Ovary (tissue), 9 donors: Measurements from ENCODE around the gene CCDC178. TPM values are rescaled to one million over a fixed set of nuclear protein-coding genes. Genes with fewer than 3 reads are reported as not detected.

ENCODE experiments used
- DNase-seq, 5 donors: peaks; one replicate each; pipeline ENCODE4 v3.0.0-alpha.2; 2019 to 2020
- H3K27ac ChIP-seq, 2 donors: fragments of 200-600 bp; one replicate each; pipeline versions ENCODE4 v1.5.1 to v1.8.0; 2019 to 2022
- H3K27me3 ChIP-seq: fragments of 200-600 bp; one replicate; pipeline ENCODE4 v1.8.0; 2022
- H3K36me3 ChIP-seq: fragments of 200-600 bp; sonication (generic); one replicate; pipeline ENCODE4 v1.5.1; 2019
- H3K4me1 ChIP-seq: one replicate; pipeline ENCODE4 v1.8.1; 2013; ENCODE audit warnings: mild to moderate bottlenecking, moderate library complexity; ENCODE audit not compliant: insufficient read depth
- H3K4me3 ChIP-seq: fragments of 200-600 bp; sonication (generic); one replicate; pipeline ENCODE4 v1.5.1; 2017
- H3K9me3 ChIP-seq, 2 donors: fragments of 200-600 bp in 1 of 2; sonication (generic) in 1 of 2; one replicate each; pipeline versions ENCODE4 v1.5.1 to v1.8.1; 2013 to 2019; ENCODE audit warnings: mild to moderate bottlenecking in 1 of 2, moderate library complexity in 1 of 2
- CTCF ChIP-seq, 3 donors: fragments of 450-650 bp in 2 of 3; fragments of 200-600 bp in 1 of 3; IDR thresholded peaks; one replicate each; pipeline versions ENCODE4 v1.5.1 to v1.8.0; 2016 to 2022; ENCODE audit warnings: antibody characterized with exemption in 3 of 3, mild to moderate bottlenecking in 1 of 3
- EP300 ChIP-seq: sonication (generic); formaldehyde crosslinking; IDR thresholded peaks from one replicate; pipeline ENCODE4 v1.6.1; 2017; ENCODE audit warnings: antibody characterized with exemption
- POLR2A ChIP-seq: fragments of 450-650 bp; IDR thresholded peaks from one replicate; pipeline ENCODE4 v1.6.1; 2017; ENCODE audit warnings: antibody characterized with exemption, mild to moderate bottlenecking, moderate library complexity
- WGBS, 3 donors: extraction: QIAGEN DNeasy Blood & Tissue Kit in 1 of 3; methylation state at CpG; one replicate each; pipeline versions ENCODE4 v1.1.5 to v1.1.7; 2013 to 2017; 5-methylcytosine and 5-hydroxymethylcytosine counted together
- intact Hi-C, 4 donors: fragments of 100-400 bp; cut with DNase I; formaldehyde crosslinking; loops; one replicate each; pipeline versions ENCODE4 v1.11.0 to v1.15.1; 2022 to 2023
- polyA plus RNA-seq, 2 donors: library from polyadenylated mRNA; stranded (reverse); fragments of 200-250 nt in 1 of 2; fragments of 350-450 nt in 1 of 2; fragmentation: Illumina TruSeq in 1 of 2; extraction: RNeasy Lipid Tissue Mini Kit (QIAGEN cat#74804) in 1 of 2; gene quantifications; one replicate each; pipeline ENCODE4 v1.2.3, GENCODE V29; 2013 to 2014
- total RNA-seq, 7 donors: library from RNA; depleted of rRNA in 2 of 7; stranded (reverse); fragments of >200 nt in 2 of 7; fragmentation: NEBNext Ultra II Directional in 3 of 7; extraction: Animal tissue kit (Norgen Biotek cat#: 25700) in 3 of 7; gene quantifications; one replicate each; pipeline versions ENCODE4 v1.1.0 to v1.2.4, GENCODE V29; 2016 to 2023
- donor health status: DM: no; HTN: no; CAD: no; lungs with moderate emphysema.
- donor health status: DM: no; HTN: no; CAD: no.
- donor health status: Bipolar disorder and iron deficiency.
- donor health status: DM: yes; HTN: yes; CAD: no.
- donor health status: DM: no; HTN: no; CAD: no.
- donor health status: DM: yes; HTN: yes; CAD: no.

The CCDC178 gene
- total and polyA plus RNA-seq, 9 donors: 2.4 to 11.8 (median 5.1) TPM

DNA sequence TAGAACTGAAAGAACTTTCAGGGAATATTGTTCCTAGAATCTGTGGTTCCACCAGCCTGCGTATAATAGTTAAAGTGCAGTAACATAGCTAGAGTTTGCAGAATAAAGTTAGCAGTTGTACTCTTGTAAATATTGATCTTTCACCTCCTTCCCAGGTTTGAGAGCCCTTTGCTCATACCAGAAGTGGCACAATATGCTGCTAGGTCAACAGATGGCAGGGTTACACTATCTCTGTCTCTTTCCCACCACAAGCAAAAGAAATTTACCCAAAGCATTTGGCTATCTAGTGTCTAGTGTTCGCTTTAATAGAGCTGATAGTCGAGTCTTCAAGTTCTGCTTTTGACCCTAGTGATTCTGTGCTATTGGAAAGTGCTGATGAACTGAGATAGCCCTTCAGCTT, 548.7 kb downstream of the CCDC178 start:
- Histone ChIP-seq H3K27me3 (no peaks in the 10 kb centered on the region), H3K36me3 (no peaks in the 10 kb centered on the region), H3K4me1 (no peaks in the 10 kb centered on the region), H3K4me3 (no peak overlapping the region), H3K27ac (no peak overlapping the region), H3K9me3 (no peaks in the 10 kb centered on the region)
- DNase-seq: no peak
- intact Hi-C loops: no loop called here
- no peak for TF ChIP-seq POLR2A
- no peak for TF ChIP-seq CTCF (IDR thresholded peaks at IDR 0.05)
- TF ChIP-seq EP300: no peak
- WGBS, 3 donors: 81 to 94% (median 89%) methylated on average over 3 of the region's 3 CpGs

DNA sequence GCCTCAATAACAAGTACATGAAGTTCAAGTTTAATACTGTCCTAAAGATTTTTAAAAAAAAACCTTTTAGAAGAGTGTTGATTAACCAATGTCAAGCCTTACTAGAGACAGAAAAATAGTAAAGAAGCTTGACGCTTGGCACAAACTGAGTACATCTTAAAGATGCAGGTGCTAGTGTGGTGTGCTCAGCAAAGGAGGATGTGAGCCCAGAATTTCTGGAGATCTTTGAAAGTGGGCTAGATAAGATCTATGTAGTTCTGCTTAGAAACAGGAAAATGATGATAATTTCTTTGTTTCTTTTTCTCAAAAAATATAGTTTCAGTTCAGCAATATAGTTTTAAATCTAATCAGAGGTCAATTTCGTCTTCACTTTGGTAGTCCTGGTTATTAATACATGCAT, 549.4 kb downstream of the CCDC178 start:
- H3K36me3 ChIP-seq: no peaks in the 10 kb centered on the region
- intact Hi-C loops: no loop called here

GRCh38 chr18:32889615-32890593, 550.6 kb downstream of the CCDC178 start:
- Histone ChIP-seq H3K27me3 (no peaks in the 10 kb centered on the region), H3K27ac (no peak overlapping the region), H3K36me3 (no peaks in the 10 kb centered on the region), H3K4me1 (no peaks in the 10 kb centered on the region), H3K9me3 (no peaks in the 10 kb centered on the region), H3K4me3 (no peak overlapping the region)
- intact Hi-C loops: no loop called here
- WGBS, 3 donors: 89 to 92% (median 92%) methylated on average over 8 of the region's 8 CpGs
- TF ChIP-seq EP300: no peak
- TF ChIP-seq CTCF (IDR thresholded peaks at IDR 0.05): no peak
- no peak for TF ChIP-seq POLR2A
- no peak for DNase-seq

More for the DNA sequence above, 549.4 kb downstream of the CCDC178 start:
- TF ChIP-seq EP300: no peak
- no peak for TF ChIP-seq CTCF (IDR thresholded peaks at IDR 0.05)
- TF ChIP-seq POLR2A: no peak
- Histone ChIP-seq H3K27ac (no peak overlapping the region), H3K27me3 (no peaks in the 10 kb centered on the region), H3K4me1 (no peaks in the 10 kb centered on the region), H3K4me3 (no peak overlapping the region), H3K9me3 (no peaks in the 10 kb centered on the region)
- WGBS, 3 donors: 85 to 89% (median 89%) methylated on average over 2 of the region's 2 CpGs
- no peak for DNase-seq

DNA sequence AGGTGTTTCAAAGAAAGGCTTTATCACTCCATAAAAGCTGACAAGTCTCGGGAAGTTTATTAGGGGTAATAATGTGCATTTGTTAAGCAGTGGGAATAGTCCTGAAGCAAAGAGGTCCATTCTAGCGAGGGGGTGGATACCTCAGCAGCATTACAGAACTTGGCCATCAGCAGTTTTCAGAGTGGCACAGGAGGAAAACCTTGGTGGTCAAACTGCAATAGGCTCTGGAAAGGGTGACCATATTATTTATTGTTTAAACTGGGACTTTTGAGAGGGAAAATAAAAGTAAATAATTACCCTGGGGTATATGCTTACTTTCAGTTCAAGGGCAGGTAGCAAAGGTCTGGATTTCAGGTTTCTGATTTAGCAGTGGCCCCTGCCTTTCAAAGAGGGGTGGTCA, 552.2 kb downstream of the CCDC178 start:
- H3K36me3 ChIP-seq: no peaks in the 10 kb centered on the region
- TF ChIP-seq EP300: no peak
- TF ChIP-seq CTCF (IDR thresholded peaks at IDR 0.05): no peak
- no peak for TF ChIP-seq POLR2A
- H3K4me1 ChIP-seq: no peaks in the 10 kb centered on the region
- 73 to 84% (median 76%) methylated on average over 2 of the region's 2 CpGs for WGBS, 3 donors
- DNase-seq: no peak
- intact Hi-C loops: no loop called here
- H3K9me3 ChIP-seq: no peaks in the 10 kb centered on the region
- H3K27ac ChIP-seq: no peak overlapping the region
- no peak overlapping the region for H3K4me3 ChIP-seq
- H3K27me3 ChIP-seq: no peaks in the 10 kb centered on the region

Other genes starting within 250 kb of the CCDC178 start
- 10 to 100 TPM in 6 of 7 donors, 1 to 10 TPM in 1; 7.0 to 23.2 (median 20.5) TPM for gene ASXL3, start 137.5 kb upstream of the CCDC178 start, total RNA-seq
- 1 to 10 TPM; 1.8 to 3.3 TPM for gene ASXL3, start 137.5 kb upstream of the CCDC178 start, polyA plus RNA-seq